Stimulated activated CD8-positive, alpha-beta memory T cell treated with anti-CD3 and anti-CD28 coated beads, Interleukin-12 subunit alpha, Interleukin-12 subunit beta, amount 100 ng/mL, for 1 hour (primary cell): ENCODE measurements around the gene C19orf25.

ENCODE experiments used
- DNase-seq: peaks from one replicate; pipeline ENCODE4 v3.0.0-alpha.2; 2020; ENCODE audit warnings: low read depth

C19orf25 gene

GRCh38 chr19:1496714-1497577 is 17.9 kb upstream of the C19orf25 start:
- DNase-seq, result no peak

- DNase-seq, result no peak
Measured at GRCh38 chr19:1495799-1496713, 17.0 kb upstream of the C19orf25 start.

- DNase-seq, result no peak
Measured at GRCh38 chr19:1495051-1495798, 16.2 kb upstream of the C19orf25 start.

- DNase-seq, result no peak
Measured at GRCh38 chr19:1494115-1494815, 15.2 kb upstream of the C19orf25 start.

GRCh38 chr19:1492474-1493006 is 13.5 kb upstream of the C19orf25 start:
- no peak for DNase-seq

- no peak for DNase-seq
Measured at GRCh38 chr19:1491849-1492170, 12.8 kb upstream of the C19orf25 start.

GRCh38 chr19:1491114-1491848 is 12.3 kb upstream of the C19orf25 start, which contains the start of gene REEP6:
REEP6 (plus strand) TSS chr19:1491181; CDS start chr19:1491270, 89 bp downstream.
- no peak for DNase-seq

GRCh38 chr19:1490311-1491113 is 11.5 kb upstream of the C19orf25 start, which contains the start of gene PCSK4:
PCSK4 (minus strand) TSS chr19:1490350; CDS start chr19:1490346, 4 bp downstream.
- peak; percentile 97 for DNase-seq

GRCh38 chr19:1489463-1490310 is 10.7 kb upstream of the C19orf25 start:
- no peak for DNase-seq

- DNase-seq, result no peak
Measured at GRCh38 chr19:1488282-1488601, 9.2 kb upstream of the C19orf25 start.

- DNase-seq, result no peak
Measured at GRCh38 chr19:1487576-1488281, 8.7 kb upstream of the C19orf25 start.

- DNase-seq, result no peak
Measured at GRCh38 chr19:1486720-1487575, 7.9 kb upstream of the C19orf25 start.

- no peak for DNase-seq
Measured at GRCh38 chr19:1483979-1484428, 5.0 kb upstream of the C19orf25 start.

GRCh38 chr19:1483131-1483978 is 4.3 kb upstream of the C19orf25 start:
- no peak for DNase-seq

- no peak for DNase-seq
Measured at GRCh38 chr19:1482361-1483130, 3.5 kb upstream of the C19orf25 start.
